ENCODE results near the gene ATRIP.

GRCh38 chr3:48463703-48464102, 17.2 kb downstream of the ATRIP start:
- TF ChIP-seq EZH2 (IDR thresholded peaks at IDR 0.05; ENCODE audit: borderline replicate concordance, control insufficient read depth, low read depth, low read length) (no peak), POLR2AphosphoS5 (IDR thresholded peaks at IDR 0.05; ENCODE audit: low read length) (no peak), CUX1 (IDR thresholded peaks at IDR 0.05; ENCODE audit: insufficient replicate concordance, low read depth, low read length) (no peak), RFX5 (IDR thresholded peaks at IDR 0.05; ENCODE audit: low read depth, low read length) (no peak), ESRRA (IDR thresholded peaks at IDR 0.05; ENCODE audit: low read length) (no peak), ZBED1 (IDR thresholded peaks at IDR 0.05; ENCODE audit: borderline replicate concordance) (no peak), RAD21 (IDR thresholded peaks at IDR 0.05; ENCODE audit: insufficient read depth, low read depth, low read length) (no peak)
- TF ChIP-seq, protein P1, sequence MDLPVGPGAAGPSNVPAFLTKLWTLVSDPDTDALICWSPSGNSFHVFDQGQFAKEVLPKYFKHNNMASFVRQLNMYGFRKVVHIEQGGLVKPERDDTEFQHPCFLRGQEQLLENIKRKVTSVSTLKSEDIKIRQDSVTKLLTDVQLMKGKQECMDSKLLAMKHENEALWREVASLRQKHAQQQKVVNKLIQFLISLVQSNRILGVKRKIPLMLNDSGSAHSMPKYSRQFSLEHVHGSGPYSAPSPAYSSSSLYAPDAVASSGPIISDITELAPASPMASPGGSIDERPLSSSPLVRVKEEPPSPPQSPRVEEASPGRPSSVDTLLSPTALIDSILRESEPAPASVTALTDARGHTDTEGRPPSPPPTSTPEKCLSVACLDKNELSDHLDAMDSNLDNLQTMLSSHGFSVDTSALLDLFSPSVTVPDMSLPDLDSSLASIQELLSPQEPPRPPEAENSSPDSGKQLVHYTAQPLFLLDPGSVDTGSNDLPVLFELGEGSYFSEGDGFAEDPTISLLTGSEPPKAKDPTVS (IDR thresholded peaks at IDR 0.05; ENCODE audit: low read depth, low read length), result no peak

All from GM12878 (cell line).